C4-2B (cell line): Measurements from ENCODE around the gene PTDSS2.
A peak's percentile ranks its signal among the peaks of the same experiment; 100 is the strongest.

ENCODE experiments used
- H3K27ac ChIP-seq: fragments of 450-650 bp; 2 replicates; pipeline ENCODE4 v1.5.1; 2017
- CTCF ChIP-seq: fragments of 450-650 bp; conservative IDR thresholded peaks from 2 replicates; pipeline ENCODE4 v1.5.1; 2017; ENCODE audit warnings: mild to moderate bottlenecking
- ZFX ChIP-seq: fragments of 450-650 bp; IDR thresholded peaks from 2 replicates; pipeline ENCODE4 v1.6.1; 2017

PTDSS2 gene

GRCh38 chr11:465896-466530, 15.9 kb downstream of the PTDSS2 start:
- TF ChIP-seq CTCF (no peak), ZFX (no peak)
- no peak overlapping the region for H3K27ac ChIP-seq

GRCh38 chr11:468036-468435, 18.0 kb downstream of the PTDSS2 start:
- TF ChIP-seq CTCF: no peak
- TF ChIP-seq ZFX: no peak
- 0 out of 2 replicates have a peak overlapping the region, but pooled peaks have one; percentile 6 for H3K27ac ChIP-seq

GRCh38 chr11:468493-468892, 18.4 kb downstream of the PTDSS2 start:
- TF ChIP-seq ZFX (no peak), CTCF (no peak)
- 0 out of 2 replicates have a peak overlapping the region, but pooled peaks have one; percentile 6 for H3K27ac ChIP-seq

- H3K27ac ChIP-seq: peak overlapping the region; percentile 71
These were observed 19.1 kb downstream of the PTDSS2 start for GRCh38 chr11:469026-469683.

GRCh38 chr11:469684-470560, 19.8 kb downstream of the PTDSS2 start:
- peak overlapping the region; percentile 71 for H3K27ac ChIP-seq
- no peak; the same call in 1 of the 2 replicates for TF ChIP-seq CTCF
- TF ChIP-seq ZFX: no peak

- TF ChIP-seq ZFX (no peak), CTCF (no peak)
- no peak overlapping the region for H3K27ac ChIP-seq
These were observed 21.5 kb downstream of the PTDSS2 start for GRCh38 chr11:471468-472145.

- H3K27ac ChIP-seq: no peak overlapping the region
- no peak for TF ChIP-seq ZFX
- TF ChIP-seq CTCF: no peak
These were observed 22.2 kb downstream of the PTDSS2 start for GRCh38 chr11:472272-472671.
